GM19035 (cell line): ENCODE data around the gene AXIN2.

ENCODE experiments used
- ATAC-seq: cut with Tn5 transposase; IDR thresholded peaks from one replicate; pipeline ENCODE4 v1.9.1; 2021; ENCODE audit not compliant: unreplicated experiment

AXIN2 gene

GRCh38 chr17:65561452-65562205 lies at the start of gene AXIN2:
Gene AXIN2, minus strand, starts transcription at chr17:65561648. Its CDS starts 3,028 bp downstream, at chr17:65558620.
- peak; percentile 84 for ATAC-seq

DNA sequence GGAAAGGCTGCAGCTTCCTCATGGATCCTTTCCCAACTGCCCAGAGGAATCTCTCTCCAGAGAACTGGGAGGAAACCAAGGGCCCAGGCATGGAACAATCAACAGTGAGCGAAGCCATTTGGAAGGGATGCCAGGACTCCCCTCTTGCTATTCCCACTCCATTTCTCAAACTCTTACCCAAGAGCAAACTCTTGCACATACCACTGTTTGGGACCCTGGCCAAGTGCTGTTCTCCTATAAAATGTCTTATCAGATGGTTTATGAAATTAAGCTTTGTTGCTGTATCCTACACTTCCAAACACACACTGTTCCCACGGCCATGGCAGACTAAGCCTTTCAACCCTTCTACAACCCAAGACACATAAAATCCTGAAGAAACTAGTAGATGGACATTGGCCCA lies 48.3 kb upstream of the AXIN2 start:
- ATAC-seq = no peak

DNA sequence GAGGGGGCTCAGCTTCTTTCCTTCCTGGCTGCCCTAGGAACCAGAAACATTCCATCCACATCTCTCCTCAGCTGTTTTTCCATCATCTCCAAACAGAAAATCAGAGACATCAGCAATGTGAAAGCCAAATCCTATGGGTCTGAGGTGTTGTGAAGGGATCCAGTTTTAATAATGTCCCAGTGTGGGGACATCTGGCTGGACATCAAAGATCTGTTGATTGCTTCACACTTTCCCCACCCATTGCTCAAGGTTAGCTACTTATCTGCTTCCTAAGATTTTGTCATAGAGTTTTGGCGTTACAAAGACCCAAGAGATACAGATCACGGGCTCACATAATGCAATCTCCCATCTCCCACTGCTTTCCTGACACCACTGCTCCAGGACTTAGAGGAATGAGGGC lies 47.8 kb upstream of the AXIN2 start:
- no peak for ATAC-seq

DNA sequence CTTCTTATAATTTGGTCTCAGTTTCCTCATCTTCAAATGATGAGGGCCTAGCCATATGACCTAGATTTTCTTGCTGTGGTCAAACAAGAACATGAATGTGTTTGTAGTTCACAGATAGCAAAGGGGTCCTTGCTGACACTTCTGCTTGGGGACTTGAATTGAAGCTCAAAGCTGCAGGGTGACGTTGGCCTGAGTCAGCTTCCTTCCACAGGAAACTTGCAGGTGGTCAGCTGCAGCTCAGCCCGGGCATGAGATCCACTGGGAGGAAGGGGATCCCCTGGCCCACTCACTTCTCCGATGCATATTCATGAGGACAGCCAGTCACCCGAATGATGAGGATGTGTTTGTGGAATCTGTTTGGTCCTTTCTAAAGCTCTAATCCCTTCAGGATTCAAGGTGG lies 42.6 kb upstream of the AXIN2 start:
- no peak for ATAC-seq

DNA sequence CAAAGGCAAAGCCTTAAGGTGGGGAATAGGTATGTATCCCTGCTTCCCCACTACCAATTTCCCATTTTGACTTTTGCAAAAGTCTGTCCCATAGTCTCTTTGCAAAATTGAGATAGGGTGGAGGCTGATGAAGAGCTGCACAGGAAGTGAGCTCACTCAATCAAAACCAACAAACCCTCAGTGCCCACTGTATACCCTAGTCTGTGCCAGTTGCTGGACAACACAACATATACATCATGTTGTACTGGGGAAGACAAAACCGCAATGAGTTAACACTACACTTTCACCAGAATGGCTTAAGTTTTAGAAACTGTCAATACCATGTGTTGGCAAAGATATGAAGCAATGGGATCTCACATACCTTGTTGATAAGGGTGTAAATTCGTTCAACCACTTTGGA lies 40.4 kb upstream of the AXIN2 start:
- ATAC-seq = no peak

DNA sequence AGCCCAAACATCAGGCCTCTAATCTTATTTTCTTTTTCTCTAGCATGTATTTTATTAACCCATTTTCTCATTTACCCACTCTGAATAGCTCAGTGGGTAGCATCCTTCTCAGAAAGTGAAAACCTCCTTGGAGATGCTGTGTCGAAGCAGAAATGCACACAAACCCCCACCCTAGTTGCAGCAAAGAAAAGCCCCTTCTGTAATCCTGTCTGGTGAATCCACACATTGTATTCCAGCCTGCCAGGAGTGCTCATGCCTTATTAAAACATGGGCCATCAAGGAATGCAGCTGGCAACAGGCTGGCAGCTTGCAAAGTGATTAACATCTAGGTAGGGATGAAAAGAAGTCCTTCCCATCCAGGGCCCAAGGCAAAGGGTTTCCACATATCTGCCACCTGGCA lies 39.7 kb upstream of the AXIN2 start:
- no peak for ATAC-seq

DNA sequence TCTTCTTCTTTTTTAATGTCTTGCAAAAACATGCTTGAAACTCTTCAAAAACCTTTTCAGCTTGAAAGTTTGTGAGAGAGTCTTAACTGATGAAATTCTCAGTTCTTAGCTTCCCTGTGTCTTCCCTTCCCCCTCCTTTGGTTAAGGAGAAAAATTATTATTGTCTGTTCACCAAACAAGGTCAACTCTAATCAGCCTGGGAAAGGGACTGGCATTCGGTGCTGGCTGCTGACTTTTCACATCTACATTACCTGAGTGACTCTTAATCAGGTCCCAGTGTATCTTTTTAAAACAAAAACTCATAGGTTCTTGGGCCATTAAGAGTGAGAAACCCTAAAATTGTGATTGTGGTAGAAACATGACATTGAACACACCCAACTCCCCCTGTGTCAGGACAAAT lies 39.1 kb upstream of the AXIN2 start:
- ATAC-seq = no peak

GRCh38 chr17:65599650-65600049 lies 38.2 kb upstream of the AXIN2 start:
- ATAC-seq = no peak

DNA sequence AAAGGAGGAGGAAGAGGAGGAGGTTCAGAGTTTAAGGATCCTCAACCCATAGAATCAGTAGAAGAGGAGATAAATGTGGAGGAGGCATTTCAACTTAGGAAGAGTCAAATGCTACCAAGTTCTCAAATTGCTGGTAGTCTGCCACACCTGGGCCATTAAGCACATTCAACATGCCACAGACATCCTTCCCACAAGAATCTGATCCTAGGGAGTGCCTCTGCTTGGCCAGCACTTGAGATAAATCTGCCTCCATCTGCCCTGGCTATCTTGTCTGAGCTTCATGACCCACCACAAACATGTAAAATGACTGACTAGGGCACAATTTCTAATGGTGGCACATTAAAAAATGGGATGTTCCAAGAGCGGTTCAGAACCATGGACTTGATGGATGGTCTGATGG lies 37.3 kb upstream of the AXIN2 start:
- ATAC-seq = no peak

- no peak for ATAC-seq
These were observed 33.7 kb upstream of the AXIN2 start for GRCh38 chr17:65595071-65595656.

DNA sequence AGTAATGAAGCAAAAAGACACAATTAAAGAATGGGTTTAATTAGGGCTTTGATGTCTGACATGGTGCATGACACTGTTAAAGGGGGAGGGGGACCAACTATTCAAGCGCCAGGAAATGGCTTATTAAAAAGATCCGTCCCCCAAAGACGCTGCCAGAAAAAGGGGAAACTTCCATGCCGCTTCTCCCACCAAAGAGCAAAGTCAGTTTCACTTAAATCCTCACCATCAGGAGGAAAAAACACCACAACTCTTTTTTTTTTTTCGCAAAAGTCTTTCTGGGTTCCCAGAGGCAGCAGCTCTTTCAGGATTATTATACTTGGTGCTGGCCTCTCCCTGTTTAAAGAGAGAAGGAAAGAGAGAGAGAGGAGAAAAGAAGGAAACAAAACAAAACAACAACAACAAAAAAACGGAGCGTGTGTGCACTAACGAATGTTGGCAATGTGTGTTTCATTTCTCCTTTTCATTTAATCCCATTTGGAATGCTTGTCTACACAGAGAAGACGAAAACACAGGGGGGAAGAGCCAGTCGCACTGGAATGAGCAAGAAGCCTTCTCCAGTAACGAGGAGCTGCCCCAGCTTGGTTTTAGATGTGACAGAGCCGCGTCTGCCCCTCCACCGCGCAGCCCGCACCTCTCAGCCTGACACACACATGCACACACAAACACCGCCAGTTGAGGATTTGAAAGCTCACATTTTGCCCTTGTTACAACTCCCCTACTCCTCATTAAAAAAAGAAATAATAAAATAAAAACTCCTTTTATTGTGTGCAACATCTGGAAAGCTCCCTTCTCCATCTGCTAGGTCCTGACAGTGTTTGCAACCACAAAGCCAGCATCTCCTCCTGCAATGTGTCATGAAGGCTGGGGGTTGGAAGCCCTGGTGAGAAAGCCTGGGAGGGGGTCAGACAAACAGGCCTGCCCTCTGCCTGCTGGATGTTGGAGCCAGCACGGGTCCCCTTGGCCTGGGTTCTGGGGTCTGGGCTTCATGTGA lies 32.7 kb upstream of the AXIN2 start:
- no peak for ATAC-seq

GRCh38 chr17:65593092-65593854 lies 31.8 kb upstream of the AXIN2 start:
- no peak for ATAC-seq

- ATAC-seq = no peak
These were observed 30.9 kb upstream of the AXIN2 start for GRCh38 chr17:65592125-65592965.

GRCh38 chr17:65589321-65589720 lies 27.9 kb upstream of the AXIN2 start:
- ATAC-seq = no peak

DNA sequence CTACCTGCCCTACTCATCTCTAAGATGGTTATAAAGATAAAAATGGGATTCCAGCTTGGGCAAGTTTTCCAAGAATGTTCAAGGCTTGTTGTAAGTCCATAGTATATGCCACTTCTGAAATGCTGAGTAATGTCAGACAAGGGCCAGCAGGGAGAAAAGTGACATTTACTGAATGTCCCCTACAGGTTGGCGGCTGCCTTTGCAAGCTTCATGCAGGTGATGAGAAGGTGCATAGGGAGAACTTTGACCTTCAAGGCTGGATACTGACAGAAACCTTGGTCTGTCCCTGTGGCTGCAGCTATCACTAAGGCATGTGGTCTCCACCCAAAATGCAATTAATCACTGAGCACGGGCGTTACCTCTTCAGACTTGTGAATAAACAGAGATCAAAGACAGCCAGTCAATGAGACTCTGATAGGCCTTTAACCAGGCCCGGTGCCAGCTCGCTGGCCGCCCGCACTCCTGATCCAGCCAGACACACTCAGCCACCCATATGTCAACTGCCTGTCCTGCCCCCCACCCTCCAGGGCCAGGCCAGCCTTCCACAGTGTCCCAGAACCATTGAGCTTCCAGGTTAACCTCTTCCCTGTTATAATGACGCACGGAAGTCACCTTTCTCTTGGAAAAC lies 26.8 kb upstream of the AXIN2 start:
- no peak for ATAC-seq

GRCh38 chr17:65587534-65588180 lies 26.2 kb upstream of the AXIN2 start:
- no peak for ATAC-seq

DNA sequence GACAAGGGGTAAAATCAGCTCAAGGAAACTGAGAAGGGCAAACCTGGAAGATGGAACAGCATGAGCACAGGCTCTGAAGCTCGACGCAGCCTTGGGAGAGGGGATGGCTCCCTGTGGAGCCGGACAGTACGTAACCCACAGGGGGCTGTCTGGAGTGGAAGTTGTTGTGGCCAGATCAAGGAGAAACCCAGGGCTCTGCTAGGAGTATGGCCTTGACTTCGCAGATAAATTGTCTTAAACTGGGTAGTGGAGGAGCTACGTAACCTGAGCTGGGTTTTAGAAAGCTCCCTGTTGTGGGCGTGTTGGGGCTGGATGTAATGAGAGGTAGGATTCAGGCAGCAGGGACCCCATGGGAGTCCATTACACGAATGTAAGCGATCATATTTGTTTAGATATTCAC lies 25.5 kb upstream of the AXIN2 start:
- ATAC-seq = no peak

DNA sequence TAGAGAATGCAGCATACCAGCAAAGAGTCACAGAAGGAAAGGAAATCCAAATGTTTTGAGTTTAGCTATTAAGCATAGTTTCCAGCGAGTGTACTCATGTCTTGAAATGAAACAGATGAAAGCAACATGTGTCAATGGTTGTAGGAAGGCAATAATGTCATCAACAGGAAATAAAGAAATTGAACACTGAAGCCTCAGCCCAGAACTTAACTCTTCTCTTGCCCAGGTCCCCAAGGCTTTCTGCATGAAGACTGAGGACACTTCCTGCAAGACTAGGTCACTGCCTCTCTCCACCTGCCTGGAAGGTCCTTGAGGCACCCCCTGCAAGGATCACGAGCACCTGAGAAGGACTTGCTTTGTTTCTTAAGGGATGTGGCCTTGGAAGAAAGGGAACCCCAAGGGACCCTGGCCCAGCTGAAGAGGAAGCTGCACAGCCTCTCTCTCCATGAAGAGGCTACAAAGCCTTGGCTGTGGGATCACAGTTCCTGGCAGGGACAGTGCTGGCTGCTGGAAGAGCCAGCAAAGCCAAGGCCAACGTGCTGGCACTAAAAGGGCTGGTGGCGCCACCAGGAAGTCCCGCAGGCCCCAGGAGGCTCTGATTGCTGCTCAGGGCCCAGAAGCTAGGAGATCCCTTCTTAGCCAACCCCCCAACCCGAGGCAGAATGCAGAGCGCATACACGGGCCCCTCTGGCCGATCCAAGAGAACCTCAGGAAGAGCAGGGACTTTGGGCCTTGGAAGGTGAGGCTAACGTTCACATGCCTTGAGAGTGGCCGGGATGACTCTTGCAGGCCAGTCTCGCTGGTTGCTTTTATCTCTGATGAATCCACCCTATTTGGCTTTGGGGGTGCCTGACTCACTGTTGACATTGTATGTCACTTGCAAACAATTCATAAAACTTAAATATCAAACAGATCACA lies 23.4 kb upstream of the AXIN2 start:
- no peak for ATAC-seq
